GM18951 (cell line): ENCODE data around the gene RAB4A.

Experiments used
- POLR2A ChIP-seq: IDR thresholded peaks from 4 replicates; pipeline ENCODE4 v1.6.1; 2011; ENCODE audit warnings: mild to moderate bottlenecking; ENCODE audit not compliant: insufficient read length, insufficient read depth; ENCODE audit errors: extremely low read depth
- in situ Hi-C: fragments of 300-500 bp; cut with MboI; formaldehyde crosslinking; loops from one replicate; pipeline ENCODE4 v1.12.0; 2022; ENCODE audit warnings: low sequenced_read_pairs, mixed read lengths, inconsistent platforms; ENCODE audit not compliant: unreplicated experiment

RAB4A gene

DNA sequence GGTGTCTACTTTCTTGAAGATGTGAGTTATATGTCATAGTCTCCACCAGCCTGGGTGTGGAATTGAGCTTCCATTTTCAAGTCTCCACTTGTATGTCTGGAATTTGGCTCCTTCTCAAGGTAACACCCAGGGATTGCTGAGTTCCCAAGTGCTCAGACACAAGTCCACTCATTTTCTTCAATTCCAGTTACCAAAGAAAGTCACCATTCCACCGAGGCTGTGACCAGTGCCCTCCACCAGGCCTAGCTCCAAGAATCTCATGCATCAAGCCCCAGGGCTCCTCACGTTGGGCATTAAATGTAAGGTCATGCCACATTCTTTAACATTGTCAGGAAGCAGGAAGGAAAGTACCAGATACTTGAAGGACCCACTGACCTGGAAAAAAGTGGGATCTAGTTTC lies 2.4 kb upstream of the RAB4A start:
- in situ Hi-C loops = loop anchor here (10.0 to 25.0 kb wide), 2 partner anchors 216 to 1044 kb away; no protein-coding TSS in a partner anchor
- TF ChIP-seq POLR2A = no peak

- in situ Hi-C loops = loop anchor here (25.0 kb wide), 1 partner anchor 1041 kb away; no protein-coding TSS in a partner anchor
- no peak for TF ChIP-seq POLR2A
Observed at GRCh38 chr1:229271448-229272159, 693 bp downstream of the RAB4A start.

DNA sequence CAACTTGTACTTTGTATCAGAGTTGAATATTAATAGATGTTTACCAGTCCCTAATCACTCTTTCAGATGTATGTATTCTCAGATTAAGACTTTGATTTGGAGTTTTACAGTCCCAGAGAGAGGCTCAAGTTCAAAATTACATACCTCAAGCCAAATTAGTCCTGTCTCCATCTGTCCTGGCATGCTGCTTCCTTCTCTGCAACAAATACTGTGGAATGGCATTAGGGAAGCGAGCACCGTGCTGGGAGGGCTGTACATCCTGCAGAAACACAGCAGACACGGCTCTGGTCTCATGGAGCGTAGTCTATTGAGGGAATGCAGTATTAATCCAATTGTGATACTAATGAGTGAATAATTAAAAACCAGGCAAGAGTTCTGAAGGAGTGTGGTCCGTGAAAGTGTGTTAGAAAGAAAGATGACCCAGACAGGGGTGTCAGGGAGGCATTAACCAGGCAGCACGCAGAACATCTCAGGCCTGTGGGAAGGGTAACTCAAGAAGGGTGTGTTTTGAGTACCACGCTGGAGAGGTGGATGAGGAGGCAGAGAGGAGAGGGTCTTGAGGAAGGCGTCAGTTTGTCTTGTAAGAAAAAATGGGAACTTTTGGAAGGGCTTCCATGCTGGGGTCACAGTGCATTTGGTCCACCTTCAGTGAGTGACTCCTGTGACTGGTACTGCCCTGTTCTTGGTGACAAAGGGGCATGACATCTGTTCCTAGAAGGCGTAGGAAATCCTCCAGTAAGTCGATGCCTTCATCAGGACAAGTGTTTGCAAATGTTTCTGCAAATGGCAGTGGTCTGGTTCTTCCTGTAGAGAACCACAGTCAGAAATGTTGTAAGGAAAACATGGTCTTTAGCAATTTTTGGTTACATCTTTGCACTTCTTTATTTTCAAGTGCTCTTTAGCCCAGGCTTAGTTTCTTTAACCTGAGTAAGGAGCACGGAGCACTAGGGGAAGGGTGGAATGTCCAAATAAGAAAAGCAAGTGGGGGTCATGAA lies 1.6 kb downstream of the RAB4A start:
- TF ChIP-seq POLR2A = no peak
- in situ Hi-C loops = loop anchor here (25.0 kb wide), 1 partner anchor 1040 kb away; no protein-coding TSS in a partner anchor

DNA sequence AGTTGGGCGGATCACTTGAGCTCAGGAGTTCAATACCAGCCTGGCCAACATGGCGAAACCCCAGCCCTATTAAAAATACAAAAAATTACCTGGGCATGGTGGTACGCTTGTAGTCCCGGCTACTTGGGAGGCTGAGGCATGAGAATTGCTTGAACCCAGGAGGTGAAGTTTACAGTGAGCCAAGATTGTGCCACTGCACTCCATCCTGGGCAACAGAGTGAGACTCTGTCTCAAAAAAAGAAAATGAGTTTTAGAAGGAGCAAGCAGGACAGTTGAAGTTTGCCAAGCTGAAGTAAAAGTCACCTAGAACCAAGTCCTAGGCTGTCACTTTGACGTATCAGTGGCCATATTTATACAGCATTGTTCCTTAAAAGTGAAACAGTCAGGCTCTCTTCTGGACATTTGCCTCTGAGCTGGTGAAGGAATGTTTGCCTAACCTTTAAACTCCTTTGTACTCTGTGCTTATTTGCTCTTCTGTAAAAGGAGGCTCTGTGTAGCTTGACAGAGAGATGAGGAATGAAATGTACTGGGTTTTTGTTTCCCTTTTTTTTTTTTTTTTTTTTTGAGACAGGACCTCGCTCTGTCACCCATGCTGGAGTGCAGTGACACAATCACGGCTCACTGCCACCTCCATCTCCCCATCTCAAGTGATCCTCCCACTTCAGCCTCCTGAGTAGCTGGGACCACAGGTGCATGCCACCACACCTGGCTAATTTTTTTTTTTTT lies 2.8 kb downstream of the RAB4A start:
- TF ChIP-seq POLR2A = no peak
- in situ Hi-C loops = loop anchor here (25.0 kb wide), 1 partner anchor 1039 kb away; no protein-coding TSS in a partner anchor

DNA sequence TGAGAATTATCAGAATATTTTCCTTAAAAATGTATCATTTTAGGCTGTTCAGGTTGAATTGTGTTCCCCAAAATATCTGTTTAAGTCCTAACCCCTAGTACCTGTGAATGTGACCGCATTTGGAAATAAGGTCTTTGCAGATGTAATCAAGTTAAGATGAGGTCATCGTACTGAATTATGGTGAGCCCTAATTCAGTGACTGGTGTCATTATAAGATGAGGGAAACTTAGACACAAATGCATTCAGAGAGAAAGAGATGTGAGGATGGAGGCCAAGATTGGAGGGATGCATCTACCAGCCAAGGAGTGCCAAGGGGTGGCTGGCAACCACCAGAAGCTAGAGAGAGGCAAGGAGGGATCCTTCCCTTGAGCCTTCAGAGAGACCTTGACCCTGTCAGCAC lies 4.1 kb downstream of the RAB4A start:
- no peak for TF ChIP-seq POLR2A
- in situ Hi-C loops = no loop called here

DNA sequence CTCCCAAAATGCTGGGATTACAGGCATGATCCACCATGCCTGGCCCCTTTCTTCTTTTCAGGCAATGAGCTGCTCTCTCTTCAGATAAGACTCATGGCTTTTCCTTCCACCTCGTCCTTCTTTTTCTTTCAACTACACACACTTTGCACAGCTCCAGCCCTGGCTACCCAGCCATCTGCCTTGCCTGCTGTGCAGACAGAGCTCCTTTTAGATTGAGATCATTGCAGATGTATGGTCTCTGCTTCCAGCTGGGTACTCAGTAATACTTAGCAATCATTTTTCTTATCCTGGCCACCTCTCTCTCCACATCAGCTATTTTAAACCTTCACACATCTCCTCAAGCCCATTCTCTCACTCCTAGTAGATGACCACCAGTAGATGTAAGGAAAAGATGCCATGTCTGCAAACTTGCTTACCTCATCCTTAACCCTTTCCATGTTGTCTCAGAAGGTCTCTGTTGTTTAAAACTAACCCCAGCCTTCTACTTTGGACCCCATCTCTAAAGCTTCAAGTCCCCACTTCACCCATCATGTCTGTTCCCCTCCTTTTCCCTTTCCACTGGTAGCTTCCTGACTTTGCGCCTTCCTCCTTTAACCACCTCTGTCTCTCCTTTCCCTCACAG lies 7.3 kb downstream of the RAB4A start:
- in situ Hi-C loops = no loop called here
- no peak for TF ChIP-seq POLR2A

- TF ChIP-seq POLR2A = no peak
- in situ Hi-C loops = no loop called here
Observed at GRCh38 chr1:229279242-229279641, 8.3 kb downstream of the RAB4A start.

- TF ChIP-seq POLR2A = no peak
- in situ Hi-C loops = no loop called here
Observed at GRCh38 chr1:229280037-229280828, 9.3 kb downstream of the RAB4A start.

DNA sequence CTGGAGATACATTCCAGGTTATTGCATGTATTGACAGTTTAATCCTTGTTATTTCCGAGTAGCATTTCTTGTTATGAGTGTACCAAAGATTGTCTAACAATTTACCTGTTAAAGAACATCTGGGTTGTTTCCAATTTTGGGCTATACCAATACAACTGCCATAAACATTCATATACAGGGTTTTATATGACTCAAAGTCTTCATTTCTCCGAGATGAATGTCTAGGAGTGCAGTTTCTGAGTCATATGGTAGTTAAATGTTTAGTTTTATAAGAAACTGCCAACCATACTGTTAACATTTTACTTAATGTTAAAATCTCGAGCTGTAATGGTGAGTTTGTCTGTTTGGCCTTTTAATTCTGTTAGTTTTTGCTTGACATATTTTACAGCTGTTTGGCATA lies 10.0 kb downstream of the RAB4A start:
- no peak for TF ChIP-seq POLR2A
- in situ Hi-C loops = no loop called here

DNA sequence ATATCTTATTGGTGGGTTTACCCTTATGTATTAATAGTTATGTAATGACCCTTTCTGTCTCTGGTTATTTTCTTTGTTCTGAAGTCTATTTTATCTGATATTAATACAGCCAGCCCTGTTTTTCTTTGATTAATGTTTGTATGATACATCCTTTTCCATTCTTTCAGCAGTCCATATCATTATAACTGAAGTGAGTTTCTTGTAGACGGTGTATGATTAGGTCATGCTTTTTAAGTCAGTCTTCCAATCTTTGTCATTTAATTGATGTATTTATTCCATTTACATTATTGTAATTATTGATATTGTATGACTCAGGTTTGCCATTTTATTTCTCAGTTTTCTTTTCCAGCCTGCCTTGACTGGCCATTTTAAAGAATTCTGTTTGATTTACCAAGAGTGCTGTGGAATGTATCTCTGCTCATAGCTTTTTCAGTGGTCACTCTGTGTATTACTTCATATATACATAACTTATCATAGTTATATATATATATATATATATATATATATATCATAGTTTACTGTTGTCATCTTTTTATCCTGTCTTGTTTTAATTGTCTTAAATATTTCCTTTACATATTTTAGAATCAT lies 10.5 kb downstream of the RAB4A start:
- TF ChIP-seq POLR2A = no peak
- in situ Hi-C loops = no loop called here

GRCh38 chr1:229282295-229282823 lies 11.4 kb downstream of the RAB4A start:
- in situ Hi-C loops = no loop called here

More at GRCh38 chr1:229282295-229282823, 11.4 kb downstream of the RAB4A start:
- TF ChIP-seq POLR2A = no peak
